Upper lobe of left lung (tissue), 4 donors: ENCODE measurements around the gene ABHD13.

Experiments
- POLR2A ChIP-seq, 4 donors: fragments of 450-650 bp; IDR thresholded peaks; one replicate each; pipeline ENCODE4 v1.5.1; 2016 to 2017; ENCODE audit warnings: antibody characterized with exemption in 4 of 4, mild to moderate bottlenecking in 2 of 4
- POLR2AphosphoS5 ChIP-seq, 2 donors: sonication (generic); formaldehyde crosslinking; IDR thresholded peaks; one replicate each; pipeline ENCODE4 v1.5.1; 2017; ENCODE audit warnings: antibody characterized with exemption in 2 of 2

DNA sequence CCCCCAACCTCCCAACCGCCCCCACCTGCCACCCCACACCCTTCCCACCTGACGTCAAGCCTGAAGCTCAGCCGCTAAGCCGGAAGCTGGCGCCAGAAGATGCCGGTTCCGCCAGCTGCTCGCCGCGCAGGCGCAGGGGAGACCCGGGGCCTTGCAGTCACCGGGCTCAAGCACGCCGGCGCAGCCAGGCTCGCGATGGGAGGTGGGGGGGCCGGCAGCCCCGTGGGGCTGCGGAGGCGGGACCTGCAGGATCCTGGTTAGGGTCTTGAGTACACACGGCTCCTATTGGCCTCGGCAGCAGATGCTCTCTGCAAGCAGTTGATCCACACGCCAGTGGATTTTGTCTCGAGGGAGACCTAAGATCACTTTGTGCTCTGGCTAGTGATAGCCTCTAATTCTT, 2.8 kb upstream of the ABHD13 start, which contains the start of gene LIG4:
- peak; percentile 26 to 74 for TF ChIP-seq POLR2AphosphoS5 (IDR thresholded peaks at IDR 0.05)
- TF ChIP-seq POLR2A (IDR thresholded peaks at IDR 0.05) = peak in 1 of 4 donors; percentile 36
